MCF 10A (cell line): Measurements from ENCODE around the gene FLT1. TPM values are rescaled to one million over a fixed set of nuclear protein-coding genes. Genes with fewer than 3 reads are reported as not detected.
A peak's percentile ranks its signal among the peaks of the same experiment; 100 is the strongest.

Experiments
- BruUV-seq: library from RNA; stranded (reverse); fragments of 400-500 nt; replicated peaks from 2 replicates; lab custom pipeline; 2021; lab: Mats Ljungman, UMichigan
- CTCF ChIA-PET: fragments of 300-600 bp; sonication (Branson Sonifier 250); formaldehyde crosslinking; extraction: SDS; loops from one replicate; lab custom pipeline; 2021; ENCODE audit warnings: antibody characterized with exemption, inconsistent platforms; lab: Yijun Ruan, JAX
- POLR2A ChIA-PET: fragments of 300-600, 350-650 bp; sonication (Branson Sonifier 250); formaldehyde crosslinking; extraction: SDS; loops from one replicate; lab custom pipeline; 2020; ENCODE audit warnings: antibody characterized with exemption, inconsistent platforms; lab: Yijun Ruan, JAX
- DNase-seq: peaks from one replicate; pipeline ENCODE4 v3.0.0-alpha.2; 2018; ENCODE audit not compliant: unreplicated experiment
- H3K27ac Mint-ChIP-seq: one replicate; pipeline ENCODE4 v1.8.0; 2022; ENCODE audit warnings: mild to moderate bottlenecking, low read depth, mixed read lengths; ENCODE audit not compliant: unreplicated experiment
- H3K27me3 Mint-ChIP-seq: one replicate; pipeline ENCODE4 v1.8.0; 2022; ENCODE audit warnings: mixed read lengths; ENCODE audit not compliant: insufficient read depth, unreplicated experiment
- H3K36me3 Mint-ChIP-seq: one replicate; pipeline ENCODE4 v1.8.0; 2022; ENCODE audit warnings: mild to moderate bottlenecking, moderate library complexity, mixed read lengths; ENCODE audit not compliant: insufficient read depth, unreplicated experiment
- H3K4me1 Mint-ChIP-seq: one replicate; pipeline ENCODE4 v1.8.0; 2022; ENCODE audit warnings: mixed read lengths; ENCODE audit not compliant: insufficient read depth, unreplicated experiment
- H3K4me3 Mint-ChIP-seq: one replicate; pipeline ENCODE4 v1.8.0; 2022; ENCODE audit warnings: mild to moderate bottlenecking, moderate library complexity, mixed read lengths; ENCODE audit not compliant: unreplicated experiment
- H3K9me3 Mint-ChIP-seq: one replicate; pipeline ENCODE4 v1.8.0; 2022; ENCODE audit warnings: mixed read lengths; ENCODE audit not compliant: unreplicated experiment
- CTCF ChIP-seq: fragments of 200-600 bp; IDR thresholded peaks from one replicate; pipeline ENCODE4 v1.8.0; 2022; ENCODE audit warnings: antibody characterized with exemption, mild to moderate bottlenecking; ENCODE audit not compliant: unreplicated experiment
- intact Hi-C: fragments of 100-400 bp; cut with micrococcal nuclease; formaldehyde crosslinking; loops from 2 replicates; pipeline ENCODE4 v1.14.1; 2022
- total RNA-seq: library from RNA; stranded (reverse); gene quantifications from 2 replicates; pipeline ENCODE4 v1.2.3, GENCODE V29; 2022

The FLT1 gene
- total RNA-seq, 1 experiment from 2014 or later: not detected

- BruUV-seq: no TSS peak
- H3K4me3 Mint-ChIP-seq: no peak overlapping the region
- ChIA-PET CTCF (interaction anchor here (0.7 kb wide), 1 partner anchor 829 kb away, joined by 5 read pairs; no protein-coding TSS in a partner anchor), POLR2A (no interaction called here)
- peaks cover 6% of the 10 kb centered on the region for H3K9me3 Mint-ChIP-seq
- H3K27me3 Mint-ChIP-seq: no peaks in the 10 kb centered on the region
- DNase-seq: peak; percentile 54
- no peaks in the 10 kb centered on the region for H3K36me3 Mint-ChIP-seq
- peak overlapping the region; percentile 20 for H3K27ac Mint-ChIP-seq
- no peaks in the 10 kb centered on the region for H3K4me1 Mint-ChIP-seq
- no peak for TF ChIP-seq CTCF
- intact Hi-C loops: no loop called here
Observed at GRCh38 chr13:28468023-28468915, 26.7 kb downstream of the FLT1 start.

- no peaks in the 10 kb centered on the region for H3K36me3 Mint-ChIP-seq
- no peak for TF ChIP-seq CTCF
- H3K27ac Mint-ChIP-seq: no peak overlapping the region
- no peaks in the 10 kb centered on the region for H3K27me3 Mint-ChIP-seq
- H3K4me3 Mint-ChIP-seq: no peak overlapping the region
- intact Hi-C loops: no loop called here
- H3K9me3 Mint-ChIP-seq: no peaks in the 10 kb centered on the region
- DNase-seq: no peak
- no peaks in the 10 kb centered on the region for H3K4me1 Mint-ChIP-seq
- CTCF ChIA-PET: no interaction called here
- BruUV-seq: no TSS peak
- POLR2A ChIA-PET: no interaction called here
Observed at GRCh38 chr13:28467034-28467433, 27.9 kb downstream of the FLT1 start.

DNA sequence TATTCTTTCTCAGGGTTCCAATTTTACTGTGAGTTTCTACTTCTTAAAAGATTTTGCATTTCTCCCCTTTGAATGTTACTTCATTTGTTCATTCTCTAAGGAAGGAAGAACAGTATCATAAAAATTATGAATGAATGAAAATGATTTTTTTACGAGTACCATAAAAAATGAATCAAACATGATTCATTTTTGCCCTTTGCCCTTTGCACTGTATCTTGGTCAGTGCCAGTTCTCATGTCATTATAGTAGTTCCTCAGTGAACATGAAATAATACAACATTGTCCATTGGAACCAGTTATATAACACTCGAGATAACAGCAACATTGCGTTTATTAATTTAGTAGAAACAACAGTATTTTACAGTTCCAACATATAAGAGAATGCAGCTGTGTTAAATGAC, 28.8 kb downstream of the FLT1 start:
- ChIA-PET CTCF (interaction anchor here (0.7 kb wide), 1 partner anchor 338 kb away, joined by 3 read pairs; no protein-coding TSS in a partner anchor), POLR2A (no interaction called here)
- DNase-seq: no peak
- Mint-ChIP-seq H3K27ac (no peak overlapping the region), H3K27me3 (no peaks in the 10 kb centered on the region), H3K4me3 (no peak overlapping the region), H3K36me3 (no peaks in the 10 kb centered on the region), H3K9me3 (no peaks in the 10 kb centered on the region), H3K4me1 (no peaks in the 10 kb centered on the region)
- no peak for TF ChIP-seq CTCF
- intact Hi-C loops: no loop called here
- no TSS peak for BruUV-seq

- DNase-seq: no peak
- no peaks in the 10 kb centered on the region for H3K9me3 Mint-ChIP-seq
- no peak for TF ChIP-seq CTCF
- CTCF ChIA-PET: no interaction called here
- no TSS peak for BruUV-seq
- H3K27ac Mint-ChIP-seq: no peak overlapping the region
- intact Hi-C loops: no loop called here
- H3K36me3 Mint-ChIP-seq: no peaks in the 10 kb centered on the region
- POLR2A ChIA-PET: interaction anchor here (0.8 kb wide), 1 partner anchor 11 kb away, joined by 3 read pairs; no protein-coding TSS in a partner anchor
- no peaks in the 10 kb centered on the region for H3K27me3 Mint-ChIP-seq
- H3K4me3 Mint-ChIP-seq: no peak overlapping the region
- H3K4me1 Mint-ChIP-seq: no peaks in the 10 kb centered on the region
Observed at GRCh38 chr13:28464861-28465460, 30.0 kb downstream of the FLT1 start.
